ENCODE measurements around the gene KATNB1.

Gene KATNB1

GRCh38 chr16:57725151-57725550 lies 10.4 kb upstream of the KATNB1 start:
- no peak overlapping the region for H3K27ac ChIP-seq
- no peak overlapping the region for H3K4me3 ChIP-seq (ENCODE audit: low read depth, low read length)
- no peaks in the 10 kb centered on the region for H3K27me3 ChIP-seq (ENCODE audit: insufficient read depth, low read depth, severe bottlenecking)
- H3K36me3 ChIP-seq = no peaks in the 10 kb centered on the region
- DNase-seq = no peak
- H3K9me3 ChIP-seq (ENCODE audit: severe bottlenecking) = no peaks in the 10 kb centered on the region
- TF ChIP-seq CTCF (IDR thresholded peaks at IDR 0.05; ENCODE audit: low read depth, low read length) = no peak

- Histone ChIP-seq H3K9me3 (ENCODE audit: severe bottlenecking) (no peaks in the 10 kb centered on the region), H3K27me3 (ENCODE audit: insufficient read depth, low read depth, severe bottlenecking) (no peaks in the 10 kb centered on the region), H3K36me3 (no peaks in the 10 kb centered on the region), H3K4me3 (ENCODE audit: low read depth, low read length) (no peak overlapping the region), H3K27ac (no peak overlapping the region)
- no peak for TF ChIP-seq CTCF (IDR thresholded peaks at IDR 0.05; ENCODE audit: low read depth, low read length)
- DNase-seq = no peak
These were observed 10.0 kb upstream of the KATNB1 start for GRCh38 chr16:57725554-57725953.

- H3K4me3 ChIP-seq (ENCODE audit: low read depth, low read length) = no peak overlapping the region
- H3K36me3 ChIP-seq = no peaks in the 10 kb centered on the region
- no peaks in the 10 kb centered on the region for H3K9me3 ChIP-seq (ENCODE audit: severe bottlenecking)
- no peaks in the 10 kb centered on the region for H3K27me3 ChIP-seq (ENCODE audit: insufficient read depth, low read depth, severe bottlenecking)
- no peak overlapping the region for H3K27ac ChIP-seq
- no peak for DNase-seq
- TF ChIP-seq CTCF (IDR thresholded peaks at IDR 0.05; ENCODE audit: low read depth, low read length) = no peak
These were observed 9.6 kb upstream of the KATNB1 start for GRCh38 chr16:57725976-57726375.

GRCh38 chr16:57726433-57726947 lies 9.1 kb upstream of the KATNB1 start:
- Histone ChIP-seq H3K27me3 (ENCODE audit: insufficient read depth, low read depth, severe bottlenecking) (no peaks in the 10 kb centered on the region), H3K9me3 (ENCODE audit: severe bottlenecking) (no peaks in the 10 kb centered on the region), H3K4me3 (ENCODE audit: low read depth, low read length) (no peak overlapping the region), H3K27ac (no peak overlapping the region), H3K36me3 (no peaks in the 10 kb centered on the region)
- no peak for TF ChIP-seq CTCF (IDR thresholded peaks at IDR 0.05; ENCODE audit: low read depth, low read length)
- DNase-seq = no peak

GRCh38 chr16:57727610-57728009 lies 8.0 kb upstream of the KATNB1 start:
- H3K27ac ChIP-seq = no peak overlapping the region
- TF ChIP-seq CTCF (IDR thresholded peaks at IDR 0.05; ENCODE audit: low read depth, low read length) = no peak
- no peaks in the 10 kb centered on the region for H3K9me3 ChIP-seq (ENCODE audit: severe bottlenecking)
- no peak overlapping the region for H3K4me3 ChIP-seq (ENCODE audit: low read depth, low read length)
- no peaks in the 10 kb centered on the region for H3K36me3 ChIP-seq
- no peak for DNase-seq
- H3K27me3 ChIP-seq (ENCODE audit: insufficient read depth, low read depth, severe bottlenecking) = no peaks in the 10 kb centered on the region
